Ishikawa (cell line): ENCODE results near the gene CAPN5.

Experiments
- CREB1 ChIP-seq: IDR thresholded peaks from 2 replicates; pipeline ENCODE4 v1.6.1; 2012; ENCODE audit warnings: low read depth
- EP300 ChIP-seq: IDR thresholded peaks from 2 replicates; pipeline ENCODE4 v1.6.1; 2012; ENCODE audit warnings: borderline replicate concordance
- MAX ChIP-seq: IDR thresholded peaks from 2 replicates; pipeline ENCODE4 v1.6.1; 2012
- REST ChIP-seq: IDR thresholded peaks from 2 replicates; pipeline ENCODE4 v1.6.1; 2012; ENCODE audit warnings: low read depth, mild to moderate bottlenecking
- TAF1 ChIP-seq: IDR thresholded peaks from 2 replicates; pipeline ENCODE4 v1.6.1; 2012; ENCODE audit warnings: low read depth, mild to moderate bottlenecking
- USF1 ChIP-seq: IDR thresholded peaks from 2 replicates; pipeline ENCODE4 v1.6.1; 2012

DNA sequence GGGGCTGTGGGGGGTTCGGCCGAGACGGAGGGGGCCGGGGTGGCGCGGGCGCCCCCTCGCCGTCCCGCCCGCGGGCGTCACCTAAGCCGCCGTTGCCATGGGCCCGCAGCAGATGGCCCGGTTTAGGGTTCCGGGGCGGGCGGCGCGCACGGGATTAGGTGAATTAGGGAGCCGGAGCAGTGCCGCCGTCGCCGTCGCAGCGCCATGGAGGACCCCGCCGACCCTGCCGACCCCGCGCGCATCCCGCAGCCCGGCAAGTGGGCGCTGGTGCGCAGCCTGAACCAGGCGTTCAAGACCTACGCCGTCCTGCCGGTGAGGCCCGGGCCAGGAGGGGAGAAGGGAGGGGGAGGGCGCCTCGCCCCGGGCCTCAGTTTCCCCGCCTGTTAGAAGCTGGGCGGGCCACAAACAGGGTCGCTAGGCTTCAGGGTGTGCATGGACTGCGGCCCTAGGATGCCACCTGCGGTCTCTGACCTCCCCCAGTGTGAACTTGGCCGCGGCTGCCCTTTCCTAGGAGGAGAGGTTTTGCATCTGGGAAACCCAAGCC is 71.4 kb downstream of the CAPN5 start:
- TF ChIP-seq EP300 (no peak), CREB1 (no peak), REST (no peak), TAF1 (no peak), USF1 (no peak), MAX (no peak)
